IMR-90 (cell line): ENCODE measurements around the gene LRRC1. TPM values are rescaled to one million over a fixed set of nuclear protein-coding genes. Genes with fewer than 3 reads are reported as not detected.

Source experiments
- ATAC-seq: fragments of 200-7000 bp; cut with Tn5 transposase; 2 replicates; pipeline ENCODE4 v1.9.1; 2020; ENCODE audit warnings: low read depth, mild to moderate bottlenecking, moderate library complexity
- BruUV-seq: library from RNA; stranded (reverse); fragments of 400-500 nt; replicated peaks from 2 replicates; lab custom pipeline; 2021; lab: Mats Ljungman, UMichigan
- CTCF ChIA-PET: fragments of 300-600 bp; formaldehyde crosslinking; extraction: SDS; loops from one replicate; lab custom pipeline; 2021; ENCODE audit warnings: antibody characterized with exemption; lab: Yijun Ruan, JAX
- POLR2A ChIA-PET: fragments of 300-600 bp; sonication (Branson Sonifier 250); formaldehyde crosslinking; loops from one replicate; lab custom pipeline; 2022; ENCODE audit warnings: antibody characterized with exemption; ENCODE audit not compliant: unreplicated experiment; lab: Charles Lee
- DNase-seq: peaks from one replicate; pipeline ENCODE4 v3.0.0; 2013
- H2AFZ ChIP-seq: replicated peaks from 2 replicates; pipeline ENCODE3; 2013; ENCODE audit warnings: low read length, mild to moderate bottlenecking; ENCODE audit not compliant: poor library complexity
- H2AK5ac ChIP-seq: 2 replicates; pipeline ENCODE4 v1.6.1; 2013; ENCODE audit warnings: low read depth, low read length, inconsistent platforms
- H2AK9ac ChIP-seq: replicated peaks from 2 replicates; pipeline ENCODE3; 2013; ENCODE audit warnings: mild to moderate bottlenecking, low read depth, low read length, moderate library complexity; ENCODE audit not compliant: poor library complexity
- H2BK120ac ChIP-seq: 2 replicates; pipeline ENCODE4 v1.6.1; 2013; ENCODE audit warnings: low read depth, low read length, inconsistent platforms
- H2BK15ac ChIP-seq: 3 replicates; pipeline ENCODE4 v1.6.1; 2013; ENCODE audit warnings: low read depth, low read length, inconsistent platforms
- H2BK20ac ChIP-seq: 2 replicates; pipeline ENCODE4 v1.6.1; 2013; ENCODE audit warnings: low read depth, mild to moderate bottlenecking, inconsistent platforms, low read length, moderate library complexity
- H2BK5ac ChIP-seq: 2 replicates; pipeline ENCODE4 v1.6.1; 2013; ENCODE audit warnings: mild to moderate bottlenecking, low read depth, low read length, inconsistent platforms; ENCODE audit not compliant: poor library complexity, severe bottlenecking
- H3K14ac ChIP-seq: replicated peaks from 2 replicates; pipeline ENCODE4 v1.6.1; 2013; ENCODE audit warnings: low read depth, low read length, inconsistent platforms
- H3K18ac ChIP-seq: 2 replicates; pipeline ENCODE4 v1.6.1; 2013; ENCODE audit warnings: low read depth, low read length, control low read depth
- H3K23ac ChIP-seq: 2 replicates; pipeline ENCODE4 v1.6.1; 2013; ENCODE audit warnings: low read depth, low read length, inconsistent platforms
- H3K27ac ChIP-seq: 2 replicates; pipeline ENCODE4 v1.5.1; 2013; ENCODE audit warnings: mild to moderate bottlenecking, control low read depth, low read length; ENCODE audit not compliant: insufficient read depth
- H3K27me3 ChIP-seq: 2 replicates; pipeline ENCODE4 v1.6.1; 2013; ENCODE audit warnings: low read length; ENCODE audit not compliant: control insufficient read depth, insufficient read depth
- H3K36me3 ChIP-seq: 2 replicates; pipeline ENCODE4 v1.6.1; 2013; ENCODE audit warnings: low read length, mixed read lengths; ENCODE audit not compliant: control insufficient read depth, insufficient read depth
- H3K4ac ChIP-seq: 2 replicates; pipeline ENCODE4 v1.6.1; 2013; ENCODE audit warnings: low read depth, low read length, inconsistent platforms
- H3K4me1 ChIP-seq: 2 replicates; pipeline ENCODE4 v1.6.1; 2013; ENCODE audit warnings: low read length, mixed read lengths; ENCODE audit not compliant: control insufficient read depth, insufficient read depth
- H3K4me2 ChIP-seq: 2 replicates; pipeline ENCODE4 v1.6.1; 2013; ENCODE audit warnings: low read depth, mild to moderate bottlenecking, control low read depth, low read length, moderate library complexity
- H3K4me3 ChIP-seq: 2 replicates; pipeline ENCODE4 v1.5.1; 2013; ENCODE audit warnings: low read depth, mild to moderate bottlenecking, control low read depth, low read length, moderate library complexity; ENCODE audit not compliant: insufficient read depth
- H3K56ac ChIP-seq: 2 replicates; pipeline ENCODE4 v1.6.1; 2013; ENCODE audit warnings: low read length, inconsistent platforms; ENCODE audit not compliant: insufficient read depth; ENCODE audit errors: extremely low read depth
- H3K79me1 ChIP-seq, 2 experiments: 2 replicates each; pipeline ENCODE4 v1.6.1; 2013; ENCODE audit warnings: low read length in 2 of 2, inconsistent platforms in 1 of 2, low read depth in 1 of 2
- H3K9ac ChIP-seq: 2 replicates; pipeline ENCODE4 v1.6.1; 2013; ENCODE audit warnings: low read depth, low read length, control low read depth
- H3K9me1 ChIP-seq: 2 replicates; pipeline ENCODE4 v1.6.1; 2013; ENCODE audit warnings: low read length, inconsistent platforms; ENCODE audit not compliant: insufficient read depth
- H3K9me3 ChIP-seq: 2 replicates; pipeline ENCODE4 v1.6.1; 2013; ENCODE audit warnings: low read length; ENCODE audit not compliant: control insufficient read depth, insufficient read depth
- H4K20me1 ChIP-seq: 2 replicates; pipeline ENCODE4 v1.6.1; 2013; ENCODE audit warnings: low read length, inconsistent platforms; ENCODE audit not compliant: insufficient read depth
- H4K5ac ChIP-seq: 2 replicates; pipeline ENCODE4 v1.6.1; 2013; ENCODE audit warnings: mild to moderate bottlenecking, low read depth, low read length, control low read depth
- H4K8ac ChIP-seq, 2 experiments: 2 replicates each; pipeline ENCODE4 v1.6.1; 2013; ENCODE audit warnings: low read depth in 2 of 2, low read length in 2 of 2, control low read depth in 1 of 2, inconsistent platforms in 1 of 2
- H4K91ac ChIP-seq: 2 replicates; pipeline ENCODE4 v1.6.1; 2013; ENCODE audit warnings: low read depth, low read length, inconsistent platforms; ENCODE audit not compliant: insufficient read depth
- CEBPB ChIP-seq: IDR thresholded peaks from 2 replicates; pipeline ENCODE4 v1.6.1; 2012; ENCODE audit warnings: low read depth, low read length, improper control_type of control experiment
- MAFK ChIP-seq: IDR thresholded peaks from 2 replicates; pipeline ENCODE4 v1.6.1; 2012; ENCODE audit warnings: low read depth, low read length, improper control_type of control experiment
- MAZ ChIP-seq: IDR thresholded peaks from 2 replicates; pipeline ENCODE4 v1.6.1; 2012; ENCODE audit warnings: low read depth, mild to moderate bottlenecking, low read length, improper control_type of control experiment, moderate library complexity, borderline replicate concordance
- MXI1 ChIP-seq: IDR thresholded peaks from 2 replicates; pipeline ENCODE4 v1.6.1; 2012; ENCODE audit warnings: low read depth, mild to moderate bottlenecking, low read length, moderate library complexity, borderline replicate concordance
- NFE2L2 ChIP-seq: fragments of 150-350 bp; IDR thresholded peaks from 2 replicates; pipeline ENCODE4 v1.6.1; 2016; ENCODE audit warnings: low read depth, mild to moderate bottlenecking, low read length
- POLR2A ChIP-seq: IDR thresholded peaks from 2 replicates; pipeline ENCODE4 v1.6.1; 2012; ENCODE audit warnings: mild to moderate bottlenecking, low read depth, low read length
- RCOR1 ChIP-seq: IDR thresholded peaks from 2 replicates; pipeline ENCODE4 v1.6.1; 2012; ENCODE audit warnings: mild to moderate bottlenecking, low read length, improper control_type of control experiment; ENCODE audit not compliant: insufficient replicate concordance
- WGBS, 2 experiments: methylation state at CpG; one replicate each; pipeline versions ENCODE4 v1.1.5 to v1.1.7; 2013; ENCODE audit warnings: missing lambda C conversion rate in 2 of 2; ENCODE audit not compliant: insufficient read length in 1 of 2; ENCODE audit errors: extremely low coverage in 2 of 2; 5-methylcytosine and 5-hydroxymethylcytosine counted together
- dilution Hi-C: fragments of 300-500 bp; cut with HindIII; formaldehyde crosslinking; loops from one replicate; pipeline ENCODE4 v1.14.3; 2018; ENCODE audit warnings: low sequenced_read_pairs; ENCODE audit not compliant: unreplicated experiment
- in situ Hi-C: fragments of 300-500 bp; cut with MboI; formaldehyde crosslinking; loops from 3 replicates; pipeline ENCODE4 v1.14.3; 2019; ENCODE audit warnings: low sequenced_read_pairs, inconsistent platforms, mixed read lengths
- intact Hi-C: fragments of 100-400 bp; cut with micrococcal nuclease; formaldehyde crosslinking; loops from 2 replicates; pipeline ENCODE4 v1.10.0; 2022
- polyA plus RNA-seq, 3 experiments: library from polyadenylated mRNA; depleted of rRNA; stranded (reverse); fragments of >200 nt; gene quantifications; 2 replicates each; pipeline ENCODE4 v1.2.3, GENCODE V29; 2012; ENCODE audit warnings: low replicate concordance in 1 of 3
- total RNA-seq: library from RNA; depleted of rRNA; stranded (reverse); fragments of >200 nt; gene quantifications from 2 replicates; pipeline ENCODE4 v1.2.3, GENCODE V29; 2012
- TF ChIP-seq, protein P1 (sequence below): conservative IDR thresholded peaks from 2 replicates; pipeline ENCODE4 v1.5.1; 2012; ENCODE audit warnings: mild to moderate bottlenecking, low read depth, low read length, improper control_type of control experiment
- TF ChIP-seq, protein P2 (sequence below): fragments of 150-350 bp; IDR thresholded peaks from 2 replicates; pipeline ENCODE4 v1.6.1; 2017; ENCODE audit warnings: mild to moderate bottlenecking, antibody characterized with exemption, low read length, low read depth
- TF ChIP-seq, protein P3 (sequence below): fragments of 150-350 bp; IDR thresholded peaks from 2 replicates; pipeline ENCODE4 v1.6.1; 2016; ENCODE audit warnings: low read depth, mild to moderate bottlenecking, low read length, moderate library complexity, borderline replicate concordance

Gene LRRC1
- total and polyA plus RNA-seq, 2 of the 4 experiments (the other 2 are of a cell fraction) = 5.1 to 6.1 TPM

DNA sequence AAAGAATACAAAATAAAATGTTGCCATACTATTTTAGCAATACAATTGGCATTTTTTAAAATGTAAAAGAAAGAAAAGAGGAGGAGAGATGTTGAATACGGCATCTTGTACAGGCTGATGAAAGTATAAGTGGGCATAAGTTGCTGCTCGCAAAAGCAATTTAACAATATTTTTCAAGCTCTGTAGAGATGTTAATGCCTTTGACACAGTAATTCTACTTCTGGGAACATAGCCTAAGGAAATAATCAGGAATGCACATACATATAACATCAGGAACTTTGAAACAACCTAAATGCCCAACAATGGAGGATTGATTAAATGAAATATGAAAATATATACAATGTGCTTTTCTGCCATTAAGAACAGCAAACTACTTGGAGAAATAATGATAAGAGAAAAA lies 80.2 kb downstream of the LRRC1 start:
- no peak overlapping the region for H3K4me2 ChIP-seq
- H3K27me3 ChIP-seq = no peaks in the 10 kb centered on the region
- no peak overlapping the region for H2BK120ac ChIP-seq
- H2AK5ac ChIP-seq = no peak overlapping the region
- no peak overlapping the region for H2BK5ac ChIP-seq
- H3K27ac ChIP-seq = no peak overlapping the region
- no TSS peak for BruUV-seq
- no peak overlapping the region for H3K18ac ChIP-seq
- DNase-seq (no peak), ATAC-seq (no peak)
- no peaks in the 10 kb centered on the region for H4K20me1 ChIP-seq
- H3K36me3 ChIP-seq = peaks cover 2% of the 10 kb centered on the region; the same call in 1 of the 2 replicates
- H3K4me1 ChIP-seq = peaks cover 3% of the 10 kb centered on the region
- H3K4ac ChIP-seq = no peak overlapping the region
- no peak overlapping the region for H3K56ac ChIP-seq
- H3K9me1 ChIP-seq = peaks cover 2% of the 10 kb centered on the region; the same call in 1 of the 2 replicates
- peaks cover 2 to 13% of the 10 kb centered on the region in 2 experiments; a peak in 2 of 4 replicates for H3K79me1 ChIP-seq
- H2AK9ac ChIP-seq = no peak overlapping the region
- no peak overlapping the region for H4K8ac ChIP-seq
- no peak overlapping the region for H3K23ac ChIP-seq
- no peak overlapping the region for H3K14ac ChIP-seq
- H4K91ac ChIP-seq = no peak overlapping the region
- H3K4me3 ChIP-seq = no peak overlapping the region
- intact Hi-C loops = no loop called here
- in situ Hi-C loops = no loop called here
- H2BK15ac ChIP-seq = no peak overlapping the region
- H2AFZ ChIP-seq = no peak overlapping the region
- dilution Hi-C loops = no loop called here
- ChIA-PET POLR2A (no interaction called here), CTCF (interaction anchor here (1.1 kb wide), 1 partner anchor 81 kb away, joined by 5 read pairs; no protein-coding TSS in a partner anchor)
- H3K9ac ChIP-seq = no peak overlapping the region
- no peaks in the 10 kb centered on the region for H3K9me3 ChIP-seq
- no CpG with 5 or more reads among the region's 2 CpGs for WGBS, 2 experiments
- H4K5ac ChIP-seq = no peak overlapping the region
- no peak overlapping the region for H2BK20ac ChIP-seq
- TF ChIP-seq, protein P1, sequence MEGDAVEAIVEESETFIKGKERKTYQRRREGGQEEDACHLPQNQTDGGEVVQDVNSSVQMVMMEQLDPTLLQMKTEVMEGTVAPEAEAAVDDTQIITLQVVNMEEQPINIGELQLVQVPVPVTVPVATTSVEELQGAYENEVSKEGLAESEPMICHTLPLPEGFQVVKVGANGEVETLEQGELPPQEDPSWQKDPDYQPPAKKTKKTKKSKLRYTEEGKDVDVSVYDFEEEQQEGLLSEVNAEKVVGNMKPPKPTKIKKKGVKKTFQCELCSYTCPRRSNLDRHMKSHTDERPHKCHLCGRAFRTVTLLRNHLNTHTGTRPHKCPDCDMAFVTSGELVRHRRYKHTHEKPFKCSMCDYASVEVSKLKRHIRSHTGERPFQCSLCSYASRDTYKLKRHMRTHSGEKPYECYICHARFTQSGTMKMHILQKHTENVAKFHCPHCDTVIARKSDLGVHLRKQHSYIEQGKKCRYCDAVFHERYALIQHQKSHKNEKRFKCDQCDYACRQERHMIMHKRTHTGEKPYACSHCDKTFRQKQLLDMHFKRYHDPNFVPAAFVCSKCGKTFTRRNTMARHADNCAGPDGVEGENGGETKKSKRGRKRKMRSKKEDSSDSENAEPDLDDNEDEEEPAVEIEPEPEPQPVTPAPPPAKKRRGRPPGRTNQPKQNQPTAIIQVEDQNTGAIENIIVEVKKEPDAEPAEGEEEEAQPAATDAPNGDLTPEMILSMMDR = no peak
- TF ChIP-seq MAZ = no peak
- TF ChIP-seq, protein P2, sequence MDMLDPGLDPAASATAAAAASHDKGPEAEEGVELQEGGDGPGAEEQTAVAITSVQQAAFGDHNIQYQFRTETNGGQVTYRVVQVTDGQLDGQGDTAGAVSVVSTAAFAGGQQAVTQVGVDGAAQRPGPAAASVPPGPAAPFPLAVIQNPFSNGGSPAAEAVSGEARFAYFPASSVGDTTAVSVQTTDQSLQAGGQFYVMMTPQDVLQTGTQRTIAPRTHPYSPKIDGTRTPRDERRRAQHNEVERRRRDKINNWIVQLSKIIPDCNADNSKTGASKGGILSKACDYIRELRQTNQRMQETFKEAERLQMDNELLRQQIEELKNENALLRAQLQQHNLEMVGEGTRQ = no peak
- no peak for TF ChIP-seq MAFK
- TF ChIP-seq, protein P3, sequence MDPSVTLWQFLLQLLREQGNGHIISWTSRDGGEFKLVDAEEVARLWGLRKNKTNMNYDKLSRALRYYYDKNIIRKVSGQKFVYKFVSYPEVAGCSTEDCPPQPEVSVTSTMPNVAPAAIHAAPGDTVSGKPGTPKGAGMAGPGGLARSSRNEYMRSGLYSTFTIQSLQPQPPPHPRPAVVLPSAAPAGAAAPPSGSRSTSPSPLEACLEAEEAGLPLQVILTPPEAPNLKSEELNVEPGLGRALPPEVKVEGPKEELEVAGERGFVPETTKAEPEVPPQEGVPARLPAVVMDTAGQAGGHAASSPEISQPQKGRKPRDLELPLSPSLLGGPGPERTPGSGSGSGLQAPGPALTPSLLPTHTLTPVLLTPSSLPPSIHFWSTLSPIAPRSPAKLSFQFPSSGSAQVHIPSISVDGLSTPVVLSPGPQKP = no peak
- TF ChIP-seq MXI1 = no peak
- TF ChIP-seq RCOR1 = no peak
- TF ChIP-seq CEBPB = no peak
- TF ChIP-seq NFE2L2 = no peak
- no peak for TF ChIP-seq POLR2A
